GM19351 (cell line): Measurements from ENCODE around the gene VAMP4.
A peak's percentile ranks its signal among the peaks of the same experiment; 100 is the strongest.
"Not testable (repeated sequence)": the region's sequence is repeated elsewhere in the genome, so short reads cannot be mapped to it uniquely, and the experiment has no call there.

Experiments used
- ATAC-seq: cut with Tn5 transposase; IDR thresholded peaks from one replicate; pipeline ENCODE4 v1.9.1; 2021; ENCODE audit warnings: mild to moderate bottlenecking, moderate library complexity; ENCODE audit not compliant: unreplicated experiment

VAMP4 gene

DNA sequence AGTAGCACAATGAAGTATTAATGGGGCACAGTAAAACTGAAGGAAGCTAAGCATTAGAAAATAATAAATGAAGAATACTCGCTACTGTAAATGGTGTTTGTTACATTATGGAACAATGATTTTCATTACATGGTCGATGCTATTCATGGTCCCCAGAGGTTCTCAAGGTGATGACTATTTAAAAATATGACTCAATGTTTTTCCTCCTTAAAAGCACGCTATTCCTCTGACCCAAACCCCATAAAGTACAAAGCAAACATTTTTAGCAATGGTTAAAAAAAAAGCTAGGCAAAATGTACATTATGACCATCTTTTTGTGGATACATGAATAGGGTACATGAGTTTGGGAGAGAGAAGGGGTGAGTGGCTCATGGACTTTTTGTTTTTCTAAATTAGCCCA lies 34.3 kb downstream of the VAMP4 start:
- no peak for ATAC-seq

DNA sequence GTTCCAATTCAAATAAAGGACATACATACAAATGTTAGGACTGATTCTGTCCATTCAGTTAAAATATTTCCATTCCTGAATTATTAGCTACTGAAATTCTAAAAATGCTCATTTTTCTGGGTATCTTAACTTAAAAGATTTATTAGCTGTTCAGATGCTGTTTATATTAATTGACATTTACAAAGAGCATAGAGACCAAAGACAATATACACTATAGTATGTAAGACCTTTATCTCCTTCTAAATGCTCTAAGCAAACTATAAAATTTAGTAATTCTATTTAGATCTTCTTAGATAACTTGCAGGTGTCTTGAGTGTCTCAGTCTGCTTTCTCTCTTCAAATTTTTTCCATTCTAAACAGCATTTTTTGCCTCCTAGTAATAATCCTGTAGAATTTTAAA lies 39.3 kb downstream of the VAMP4 start:
- no peak for ATAC-seq

DNA sequence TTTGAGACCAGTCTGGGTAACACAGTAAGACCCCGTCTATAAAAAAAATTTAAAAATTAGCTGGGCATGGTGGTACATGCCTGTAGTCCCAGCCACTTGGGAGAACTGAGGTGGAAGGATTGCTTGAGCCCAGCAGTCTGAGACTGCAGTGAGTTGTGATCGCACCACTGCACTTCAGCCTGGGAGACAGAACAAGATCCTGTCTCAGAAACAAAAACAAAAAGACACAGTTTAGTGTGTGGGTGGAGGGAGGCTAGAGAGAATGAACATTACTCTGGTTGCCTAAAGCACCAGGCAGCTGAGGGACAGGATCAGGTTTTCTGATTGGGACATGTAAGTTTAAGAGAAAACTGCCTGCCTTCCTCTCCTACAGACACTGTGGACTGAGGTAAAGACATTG lies 42.3 kb downstream of the VAMP4 start:
- no peak for ATAC-seq

GRCh38 chr1:171695772-171696171 lies 46.1 kb downstream of the VAMP4 start:
- ATAC-seq = not testable (repeated sequence)

DNA sequence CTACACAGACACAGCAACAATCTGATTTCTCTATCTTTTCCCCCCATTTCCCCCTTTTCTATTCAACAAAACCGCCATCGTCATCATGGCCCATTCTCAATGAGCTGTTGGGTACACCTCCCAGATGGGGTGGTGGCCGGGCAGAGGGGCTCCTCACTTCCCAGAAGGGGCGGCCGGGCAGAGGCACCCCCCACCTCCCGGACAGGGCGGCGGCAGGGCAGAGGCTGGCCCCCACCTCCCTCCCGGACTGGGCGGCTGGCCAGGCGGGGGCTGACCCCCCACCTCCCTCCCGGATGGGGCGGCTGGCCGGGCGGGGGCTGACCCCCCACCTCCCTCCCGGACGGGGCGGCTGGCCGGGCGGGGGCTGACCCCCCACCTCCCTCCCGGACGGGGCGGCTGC lies 48.3 kb downstream of the VAMP4 start:
- not testable (repeated sequence) for ATAC-seq

- no peak for ATAC-seq
Observed at GRCh38 chr1:171683870-171684269, 58.0 kb downstream of the VAMP4 start.

DNA sequence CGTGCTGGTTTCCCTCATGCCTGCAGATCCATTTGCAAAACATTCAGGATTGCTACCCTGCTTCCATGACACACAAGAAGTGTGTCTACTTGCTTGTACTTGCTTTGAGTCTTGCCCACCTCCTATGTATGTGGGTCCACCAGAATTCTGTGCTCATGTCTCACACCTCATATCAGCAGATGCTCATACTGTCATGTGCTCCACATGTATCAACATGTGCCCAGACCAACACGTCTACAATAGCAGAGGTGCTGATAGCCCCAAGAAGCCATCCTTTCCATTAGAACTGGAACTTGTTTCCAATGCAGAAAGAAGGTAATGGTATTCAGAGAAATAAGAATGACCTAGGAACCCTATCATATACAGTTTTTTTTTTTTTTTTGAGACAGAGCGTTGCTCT lies 61.5 kb downstream of the VAMP4 start:
- no peak for ATAC-seq

GRCh38 chr1:171676823-171677222 lies 65.0 kb downstream of the VAMP4 start:
- ATAC-seq = no peak

GRCh38 chr1:171674431-171675405 lies 67.1 kb downstream of the VAMP4 start:
- no peak for ATAC-seq

- ATAC-seq = no peak
Observed at GRCh38 chr1:171670739-171671138, 71.1 kb downstream of the VAMP4 start.

DNA sequence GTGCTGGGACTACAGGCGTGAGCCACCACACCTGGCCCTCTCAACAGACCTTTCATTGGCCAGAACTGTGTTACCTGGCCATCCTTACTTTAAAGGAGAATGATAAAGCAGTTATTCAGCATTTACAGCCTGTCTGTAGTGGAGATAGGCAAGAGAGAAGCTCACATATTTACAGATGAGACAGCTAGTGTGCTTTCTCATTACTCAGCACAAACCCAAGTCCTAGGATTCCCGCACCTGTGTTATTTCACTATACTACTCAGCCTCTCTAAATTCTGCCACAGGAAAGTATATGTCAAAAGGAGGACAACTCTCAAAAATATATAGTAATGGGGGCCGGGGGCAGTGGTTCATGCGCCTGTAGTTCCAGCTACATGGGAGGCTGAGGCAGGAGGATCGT lies 73.5 kb downstream of the VAMP4 start:
- no peak for ATAC-seq

GRCh38 chr1:171666114-171666769 lies 75.6 kb downstream of the VAMP4 start:
- no peak for ATAC-seq

DNA sequence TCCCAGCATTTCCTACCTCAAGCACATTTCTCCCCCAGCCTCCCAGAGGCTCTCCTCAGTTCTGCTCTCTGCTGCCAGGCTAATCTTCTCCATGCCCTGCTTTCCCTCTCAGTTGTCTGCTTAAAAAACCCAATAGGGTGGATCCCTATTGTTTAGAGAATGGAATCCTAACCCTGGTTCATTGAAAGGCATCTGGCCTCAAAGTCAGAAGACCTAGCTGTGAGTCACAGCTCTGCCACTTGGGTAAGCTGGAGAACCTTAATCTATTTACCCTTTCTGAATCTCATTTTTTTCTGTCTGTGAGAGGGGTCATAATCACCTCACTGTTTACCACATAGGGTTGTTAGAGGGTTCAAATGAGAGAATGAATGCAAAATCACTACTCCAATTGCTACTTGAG lies 76.9 kb downstream of the VAMP4 start:
- ATAC-seq = no peak

GRCh38 chr1:171663854-171664575 lies 77.8 kb downstream of the VAMP4 start:
- ATAC-seq = no peak

GRCh38 chr1:171663036-171663853 lies 78.6 kb downstream of the VAMP4 start:
- no peak for ATAC-seq

DNA sequence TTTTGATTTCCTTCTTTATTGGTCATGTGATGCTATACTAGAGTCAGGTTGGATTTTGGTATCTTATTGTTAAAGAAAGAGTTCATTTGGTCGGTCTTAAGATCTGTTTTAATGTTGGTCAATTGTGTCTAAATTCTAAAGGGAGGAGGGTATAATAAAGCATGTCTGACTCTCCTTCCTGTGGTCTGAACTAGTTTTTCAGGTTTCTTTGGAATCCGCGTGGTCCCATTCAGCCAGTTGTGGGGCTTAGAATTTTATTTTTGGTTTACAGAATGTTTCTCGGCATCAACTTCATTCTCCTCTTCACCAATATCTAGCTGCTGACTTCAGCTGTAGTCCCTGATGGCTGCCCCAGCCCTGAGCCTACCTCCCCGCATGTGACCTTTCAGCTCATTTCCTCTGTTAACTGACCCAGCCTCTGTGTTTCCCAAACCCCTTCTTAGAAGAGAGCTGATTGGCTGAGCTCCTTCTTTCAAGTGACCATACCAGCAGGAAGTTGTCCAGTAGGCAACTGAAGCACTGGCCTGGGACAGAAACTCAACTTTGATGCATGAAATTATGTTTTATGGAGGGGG lies 80.7 kb downstream of the VAMP4 start:
- ATAC-seq = no peak

DNA sequence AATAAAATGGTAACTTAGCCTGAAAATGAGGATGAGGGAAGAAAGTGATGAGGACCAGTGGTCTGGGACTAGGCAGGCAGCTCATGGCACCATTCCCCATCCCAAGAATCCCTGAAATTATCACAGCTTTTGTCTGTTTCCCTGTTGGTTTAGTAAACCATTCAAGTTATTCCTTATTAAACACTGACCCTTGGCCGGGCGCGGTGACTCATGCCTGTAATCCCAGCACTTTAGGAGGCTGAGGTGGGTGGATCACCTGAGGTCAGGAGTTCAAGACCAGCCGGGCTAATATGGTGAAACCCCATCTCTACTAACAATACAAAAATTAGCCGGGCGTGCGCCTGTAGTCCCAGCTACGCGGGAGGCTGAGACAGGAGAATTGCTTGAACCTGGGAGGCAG lies 85.7 kb downstream of the VAMP4 start:
- ATAC-seq = not testable (repeated sequence)

- ATAC-seq = peak; percentile 9
Observed at GRCh38 chr1:171655746-171656116, 86.1 kb downstream of the VAMP4 start.

GRCh38 chr1:171654942-171655745 lies 86.7 kb downstream of the VAMP4 start:
- ATAC-seq = peak; percentile 92
